ENCODE results near the gene HEBP1.
"Not testable (repeated sequence)": the region's sequence is repeated elsewhere in the genome, so short reads cannot be mapped to it uniquely, and the experiment has no call there.

Gene HEBP1

GRCh38 chr12:12999959-13000615 lies at the start of gene HEBP1:
Gene HEBP1 (minus strand): TSS chr12:13000265. CDS start chr12:13000114, 151 bp downstream.
- DNase-seq, result peak; percentile 66

- no peak for DNase-seq
Measured at GRCh38 chr12:13049816-13050215, 49.8 kb upstream of the HEBP1 start.

- DNase-seq, result no peak
Measured at GRCh38 chr12:13046964-13047363, 46.9 kb upstream of the HEBP1 start.

- no peak for DNase-seq
Measured at GRCh38 chr12:13045816-13046215, 45.8 kb upstream of the HEBP1 start.

GRCh38 chr12:13044906-13045299 lies 44.8 kb upstream of the HEBP1 start:
- no peak for DNase-seq

GRCh38 chr12:13044002-13044905 lies 44.2 kb upstream of the HEBP1 start, which contains the start of gene FAM234B:
Gene FAM234B (plus strand): TSS chr12:13044381. CDS start chr12:13044404, 23 bp downstream.
- DNase-seq, result peak; percentile 34

GRCh38 chr12:13042666-13043230 lies 42.7 kb upstream of the HEBP1 start:
- no peak for DNase-seq

- DNase-seq, result no peak
Measured at GRCh38 chr12:13041224-13041623, 41.2 kb upstream of the HEBP1 start.

GRCh38 chr12:13039328-13039956 lies 39.4 kb upstream of the HEBP1 start:
- DNase-seq, result peak; percentile 41

GRCh38 chr12:13038491-13039161 lies 38.6 kb upstream of the HEBP1 start:
- no peak for DNase-seq

GRCh38 chr12:13036881-13037280 lies 36.8 kb upstream of the HEBP1 start:
- no peak for DNase-seq

- not testable (repeated sequence) for DNase-seq
Measured at GRCh38 chr12:13035335-13035734, 35.3 kb upstream of the HEBP1 start.

- DNase-seq, result no peak
Measured at GRCh38 chr12:13033476-13033875, 33.4 kb upstream of the HEBP1 start.

GRCh38 chr12:13032164-13032563 lies 32.1 kb upstream of the HEBP1 start:
- no peak for DNase-seq

GRCh38 chr12:13030541-13031291 lies 30.7 kb upstream of the HEBP1 start:
- DNase-seq, result peak; percentile 73

GRCh38 chr12:13028825-13029570 lies 28.9 kb upstream of the HEBP1 start:
- no peak for DNase-seq

- no peak for DNase-seq
Measured at GRCh38 chr12:13027508-13027907, 27.4 kb upstream of the HEBP1 start.

GRCh38 chr12:13027032-13027431 lies 27.0 kb upstream of the HEBP1 start:
- no peak for DNase-seq

GRCh38 chr12:13026286-13026685 lies 26.2 kb upstream of the HEBP1 start:
- no peak for DNase-seq

- no peak for DNase-seq
Measured at GRCh38 chr12:13024531-13024916, 24.5 kb upstream of the HEBP1 start.

Data from DMS79 (cell line).